ENCODE data around the gene ATP8B1. TPM values are rescaled to one million over a fixed set of nuclear protein-coding genes. Genes with fewer than 3 reads are reported as not detected.
"Not testable (repeated sequence)": the region's sequence is repeated elsewhere in the genome, so short reads cannot be mapped to it uniquely, and the experiment has no call there.

ATP8B1 gene
- polyA plus RNA-seq, 3 donors = 23.1 to 32.7 (median 31.3) TPM

DNA sequence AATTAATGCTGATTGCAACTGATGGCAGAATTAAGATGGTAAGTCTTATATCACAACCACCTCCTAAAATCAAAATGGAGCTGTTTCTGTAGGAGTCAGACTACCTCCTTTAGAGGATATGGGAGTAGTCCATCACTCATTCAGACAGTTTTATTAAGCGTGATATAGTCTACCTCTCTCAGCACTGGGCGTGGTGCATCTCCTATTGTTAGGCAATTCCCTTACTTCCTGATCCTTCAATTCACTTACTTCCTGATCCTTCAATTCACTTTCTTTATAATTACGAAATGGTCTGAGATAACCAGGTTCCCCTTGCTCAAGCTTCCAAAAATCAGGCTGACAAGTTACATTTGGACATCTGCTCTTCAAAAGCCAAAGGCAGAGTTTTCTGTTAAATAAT lies 31.9 kb downstream of the ATP8B1 start:
- DNase-seq (ENCODE audit: low read depth in 3 of 3, low spot score in 2 of 3) = no peak

DNA sequence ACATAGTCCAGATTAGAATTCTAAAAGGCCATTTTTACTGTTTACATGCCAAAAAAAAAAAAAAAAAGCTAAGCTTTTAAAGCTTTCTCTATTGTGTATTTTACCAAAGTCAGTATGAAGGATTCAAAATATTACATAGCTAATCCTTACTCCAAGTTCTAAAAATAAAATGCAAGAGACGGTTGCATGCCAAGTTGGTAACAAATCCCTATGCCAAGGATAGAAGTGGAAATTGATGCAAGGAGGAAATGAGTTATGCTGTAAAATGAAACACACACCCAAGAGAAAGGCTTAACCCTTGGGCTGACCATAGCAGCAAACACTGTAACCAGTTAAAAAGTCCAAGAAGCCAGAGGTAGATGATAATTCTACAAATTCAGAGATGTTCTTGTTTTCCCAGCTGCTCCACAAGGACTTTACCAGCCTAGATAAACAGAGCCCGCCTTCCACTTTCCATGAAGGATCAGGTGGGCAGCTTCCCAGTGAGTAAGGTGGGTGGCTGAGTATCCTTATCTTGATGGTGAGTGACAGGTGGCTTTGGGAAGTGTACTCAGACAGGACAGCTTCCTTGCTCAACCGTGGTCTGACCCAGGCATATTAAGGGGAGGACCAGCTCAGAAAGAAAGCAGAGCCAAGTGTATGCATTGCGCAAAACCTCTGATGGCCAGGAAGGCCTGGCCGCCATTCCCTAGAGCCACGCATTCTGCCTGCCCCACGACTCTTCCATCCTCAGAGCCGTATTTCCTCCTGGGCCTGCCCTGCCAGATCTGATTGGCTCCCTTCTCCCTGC lies 34.4 kb downstream of the ATP8B1 start:
- no peak for DNase-seq (ENCODE audit: low read depth in 3 of 3, low spot score in 2 of 3)

DNA sequence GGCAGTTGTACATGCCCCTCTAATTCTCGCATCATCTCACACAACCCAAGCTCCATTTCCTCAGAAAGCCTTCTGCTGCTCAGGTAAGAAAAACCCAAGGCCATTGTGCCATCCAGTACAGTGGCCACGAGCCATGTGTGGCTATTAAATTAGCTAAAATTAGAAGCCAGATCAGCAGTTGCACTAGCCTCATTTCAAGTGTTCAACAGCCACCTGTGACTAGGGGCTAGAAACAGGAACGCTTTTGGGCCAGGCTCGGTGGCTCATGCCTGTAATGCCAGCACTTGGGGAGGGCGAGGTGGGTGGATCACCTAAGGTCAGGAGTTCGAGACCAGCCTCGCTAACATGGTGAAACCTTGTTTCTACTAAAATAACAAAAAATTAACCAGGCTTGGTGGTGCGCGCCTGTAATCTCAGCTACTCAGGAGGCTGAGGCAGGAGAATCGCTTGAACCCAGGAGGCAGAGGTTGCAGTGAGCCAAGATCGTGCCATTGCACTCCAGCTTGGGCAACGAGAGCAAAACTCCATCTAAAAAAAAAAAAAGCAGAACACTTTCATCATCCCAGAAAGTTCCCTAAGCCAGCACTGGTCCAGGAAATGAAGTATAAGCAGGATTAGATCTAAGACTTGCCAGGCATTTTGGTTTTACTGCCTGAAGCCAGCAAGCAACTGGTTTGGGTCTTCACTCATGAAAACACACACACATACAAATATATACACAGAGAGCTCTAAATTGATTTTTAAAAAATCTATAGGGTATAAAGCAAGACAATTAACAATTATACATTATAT lies 35.7 kb downstream of the ATP8B1 start:
- no peak for DNase-seq (ENCODE audit: low read depth in 3 of 3, low spot score in 2 of 3)

DNA sequence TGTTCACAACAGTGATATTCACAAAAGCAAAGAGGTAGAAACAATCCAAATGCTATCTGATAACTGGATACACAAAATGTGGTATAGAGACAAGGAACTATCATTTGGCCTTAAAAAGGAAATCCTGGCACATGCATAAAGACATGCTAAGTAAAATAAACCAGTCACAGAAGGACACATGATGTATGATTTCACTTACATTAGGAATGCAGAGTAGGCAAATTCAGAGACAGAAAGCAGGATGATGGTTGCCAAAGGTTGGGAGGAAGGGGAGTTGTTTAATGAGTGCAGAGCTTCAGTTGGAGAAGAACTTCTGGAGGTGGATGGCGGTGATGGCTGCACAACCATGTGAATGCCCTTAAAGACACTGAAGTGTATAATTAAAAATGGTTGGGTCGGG lies 38.1 kb downstream of the ATP8B1 start:
- no peak for DNase-seq (ENCODE audit: low read depth in 3 of 3, low spot score in 2 of 3)

DNA sequence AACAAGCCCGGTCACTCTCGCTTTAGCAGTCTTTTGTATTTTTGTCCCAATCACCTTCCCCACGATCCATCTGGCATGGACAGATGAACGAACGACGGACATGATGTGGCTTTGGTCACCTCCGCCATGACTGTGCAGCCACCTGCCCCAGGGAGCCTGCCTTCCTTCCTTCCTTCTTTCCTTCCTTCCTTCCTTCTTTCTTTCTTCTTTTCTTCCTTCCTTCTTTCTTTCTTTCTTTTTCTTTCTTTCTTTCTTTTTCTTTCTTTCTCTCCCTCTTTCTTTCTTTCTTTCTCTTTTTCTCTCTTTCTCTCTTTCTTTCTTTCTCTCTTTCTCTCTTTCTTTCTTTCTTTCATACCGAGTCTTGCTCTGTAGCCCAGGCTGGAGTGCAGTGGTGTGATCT lies 39.0 kb downstream of the ATP8B1 start:
- DNase-seq (ENCODE audit: low read depth in 3 of 3, low spot score in 2 of 3) = no peak

DNA sequence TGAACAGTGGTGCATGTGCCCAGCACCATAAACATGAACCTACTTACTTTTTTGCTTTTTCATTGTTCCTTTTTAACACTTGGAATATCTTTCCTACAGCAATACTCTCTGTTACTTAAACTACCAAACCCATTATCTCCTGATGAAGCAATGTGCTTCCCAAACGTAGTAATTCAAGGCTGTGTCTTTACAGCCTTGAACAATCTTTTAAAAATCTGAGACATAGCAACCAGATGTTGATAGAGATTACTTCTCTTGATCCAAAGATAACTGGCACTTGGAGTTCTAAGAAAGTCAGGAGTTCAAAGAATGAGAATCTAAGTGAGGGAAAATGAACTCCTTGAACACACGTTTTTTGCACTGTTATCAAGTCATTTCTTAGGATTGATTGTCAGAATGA lies 40.4 kb downstream of the ATP8B1 start:
- DNase-seq (ENCODE audit: low read depth in 3 of 3, low spot score in 2 of 3) = no peak

DNA sequence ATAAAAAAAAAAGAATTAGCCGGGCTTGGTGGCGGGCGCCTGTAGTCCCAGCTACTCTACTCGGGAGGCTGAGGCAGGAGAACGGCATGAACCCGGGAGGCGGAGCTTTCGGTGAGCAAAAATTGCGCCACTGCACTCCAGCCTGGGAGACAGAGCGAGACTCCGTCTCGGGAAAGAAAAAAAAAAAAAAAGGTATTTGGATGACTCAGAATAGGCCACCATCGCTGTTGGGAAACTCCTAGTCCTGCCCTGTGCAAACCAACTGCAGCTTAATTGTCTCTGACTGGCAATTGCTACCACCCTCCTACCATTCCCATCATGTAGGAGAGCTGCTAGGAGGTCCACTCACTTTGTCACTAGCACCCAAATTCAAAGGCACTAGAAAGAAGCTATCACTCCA lies 43.5 kb downstream of the ATP8B1 start:
- no peak for DNase-seq (ENCODE audit: low read depth in 3 of 3, low spot score in 2 of 3)

DNA sequence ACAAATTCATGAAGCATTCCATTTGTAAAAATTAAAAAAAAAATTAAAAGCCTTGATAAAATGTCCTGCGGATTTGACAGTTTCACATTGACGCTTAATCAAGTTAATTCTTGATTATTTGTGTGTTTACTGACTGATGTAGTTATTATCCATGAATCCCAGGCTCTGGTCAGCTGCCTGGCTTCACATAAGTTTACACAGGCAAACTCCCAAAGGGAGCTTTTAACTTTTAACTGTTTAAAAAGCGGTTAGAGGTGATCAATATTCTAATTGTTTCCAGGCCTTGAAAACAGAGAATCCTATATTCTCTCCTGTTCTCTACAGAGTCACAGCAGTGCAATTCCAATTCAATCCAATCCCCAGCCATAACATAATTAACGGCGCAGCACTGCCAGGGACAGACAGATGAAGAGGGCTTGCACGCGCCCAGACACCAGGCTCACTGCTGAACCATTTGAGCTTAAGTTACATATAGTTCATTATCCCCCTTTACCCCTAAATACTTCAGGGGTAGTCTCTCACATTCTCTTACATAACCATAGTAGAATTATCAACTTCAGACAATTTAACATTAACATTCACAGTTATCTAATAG lies 47.5 kb downstream of the ATP8B1 start:
- DNase-seq (ENCODE audit: low read depth in 3 of 3, low spot score in 2 of 3) = no peak

DNA sequence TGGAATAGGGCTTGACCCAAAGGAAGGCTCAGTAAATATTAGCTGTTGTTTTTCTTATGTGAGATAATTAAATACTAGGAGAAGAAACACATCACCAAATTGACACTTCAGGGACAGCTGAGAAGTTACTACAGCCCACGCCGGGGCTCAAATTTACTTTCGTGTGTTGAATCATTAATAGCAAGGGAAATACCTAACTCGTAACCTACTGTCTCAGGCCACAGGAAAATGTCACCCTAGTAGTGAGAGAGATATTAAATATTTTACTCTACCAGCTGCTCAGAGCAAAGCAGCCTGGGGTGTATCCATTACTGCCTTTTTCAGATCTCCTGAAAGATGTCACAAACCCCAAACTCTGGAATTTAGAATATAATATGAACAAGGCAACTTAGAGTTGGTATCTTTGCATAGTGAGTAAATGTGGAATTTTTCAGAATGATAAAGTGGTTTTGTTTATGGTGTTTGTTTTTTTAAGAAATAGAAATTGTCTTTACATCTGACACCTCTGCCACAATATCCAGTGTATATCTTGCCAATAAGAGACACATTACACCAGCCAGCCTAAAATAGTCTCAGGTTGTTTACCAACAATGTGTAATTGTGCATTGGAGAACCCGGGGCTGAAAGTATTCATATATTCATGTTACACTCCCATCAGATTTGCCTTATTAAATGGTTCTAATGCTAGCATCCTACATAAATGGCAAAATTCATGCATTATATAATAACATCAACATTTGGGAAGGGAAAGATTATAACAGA lies 48.4 kb downstream of the ATP8B1 start:
- DNase-seq (ENCODE audit: low read depth in 3 of 3, low spot score in 2 of 3) = no peak

DNA sequence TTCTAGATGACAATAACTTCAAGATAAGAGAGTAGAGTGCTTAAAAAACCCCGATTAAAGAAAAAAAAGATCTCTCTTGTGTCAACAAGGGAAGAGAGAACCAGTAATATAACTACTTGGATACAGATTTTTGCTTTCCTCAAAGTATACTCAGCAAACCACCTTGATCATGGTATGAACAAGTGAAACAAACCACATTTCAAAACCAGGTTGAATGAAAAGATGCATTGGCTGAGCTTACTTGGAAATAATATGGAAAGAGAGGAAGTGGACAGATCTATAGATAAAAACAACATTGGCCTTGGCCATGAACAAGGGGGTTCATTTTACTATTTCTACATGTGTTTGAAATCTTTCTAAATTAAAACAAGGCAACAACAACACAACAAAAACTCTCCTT lies 50.1 kb downstream of the ATP8B1 start:
- DNase-seq (ENCODE audit: low read depth in 3 of 3, low spot score in 2 of 3) = no peak

DNA sequence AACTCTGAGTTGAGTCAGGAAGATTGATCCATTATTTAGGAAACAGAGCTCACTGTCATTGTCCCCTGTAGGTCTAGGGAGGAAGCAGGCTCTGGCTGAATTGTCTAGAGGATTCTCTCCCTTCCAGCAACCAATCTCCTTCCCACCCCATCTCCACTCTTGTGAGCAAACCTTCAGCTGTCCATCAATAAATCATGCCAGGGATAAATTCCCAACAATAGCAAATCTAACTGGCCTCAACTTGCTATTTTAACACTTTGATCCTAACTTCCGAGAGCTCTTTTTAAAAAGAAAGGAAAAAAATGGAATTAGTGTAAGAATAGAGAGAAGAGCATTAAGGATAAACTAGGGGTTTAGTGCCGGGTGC lies 53.5 kb downstream of the ATP8B1 start:
- DNase-seq (ENCODE audit: low read depth in 3 of 3, low spot score in 2 of 3) = no peak

DNA sequence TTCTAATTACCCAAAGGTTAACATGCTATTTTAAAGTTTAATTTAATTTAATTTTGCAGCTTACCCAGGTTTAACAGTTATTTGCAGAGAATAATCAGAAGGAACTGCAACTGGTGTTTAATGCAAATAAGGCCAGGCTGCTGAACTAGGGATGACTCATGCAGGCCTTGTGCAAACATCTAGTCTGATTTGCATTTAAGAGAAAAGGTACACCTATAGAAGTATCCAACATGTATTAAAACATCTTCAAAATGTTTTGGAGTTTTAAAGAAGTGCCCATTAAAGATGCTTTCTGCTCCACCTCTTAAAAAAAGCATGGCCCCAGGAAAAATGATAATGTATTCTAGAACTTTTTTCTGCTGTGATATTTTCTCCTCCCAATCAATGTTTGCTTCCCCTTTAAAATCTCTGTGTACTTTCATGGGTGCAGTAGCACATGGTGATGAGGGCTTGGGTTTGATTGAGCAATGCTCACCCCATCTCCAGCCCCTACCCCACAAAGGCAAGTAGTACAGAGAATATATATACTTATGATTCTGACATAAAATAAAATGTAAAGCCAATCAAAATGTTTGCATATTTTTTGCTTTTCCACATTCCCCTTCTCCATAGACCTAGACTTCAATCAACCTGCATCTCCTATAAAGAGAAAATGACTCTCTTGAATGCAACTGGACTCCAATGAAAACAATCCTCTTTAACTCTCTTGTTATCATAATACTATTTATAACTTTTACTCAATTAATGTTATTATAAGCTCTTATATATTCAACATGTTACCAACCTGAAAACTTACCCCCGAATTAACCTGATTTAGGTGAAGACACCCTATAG lies 54.1 kb downstream of the ATP8B1 start:
- DNase-seq (ENCODE audit: low read depth in 3 of 3, low spot score in 2 of 3) = no peak

DNA sequence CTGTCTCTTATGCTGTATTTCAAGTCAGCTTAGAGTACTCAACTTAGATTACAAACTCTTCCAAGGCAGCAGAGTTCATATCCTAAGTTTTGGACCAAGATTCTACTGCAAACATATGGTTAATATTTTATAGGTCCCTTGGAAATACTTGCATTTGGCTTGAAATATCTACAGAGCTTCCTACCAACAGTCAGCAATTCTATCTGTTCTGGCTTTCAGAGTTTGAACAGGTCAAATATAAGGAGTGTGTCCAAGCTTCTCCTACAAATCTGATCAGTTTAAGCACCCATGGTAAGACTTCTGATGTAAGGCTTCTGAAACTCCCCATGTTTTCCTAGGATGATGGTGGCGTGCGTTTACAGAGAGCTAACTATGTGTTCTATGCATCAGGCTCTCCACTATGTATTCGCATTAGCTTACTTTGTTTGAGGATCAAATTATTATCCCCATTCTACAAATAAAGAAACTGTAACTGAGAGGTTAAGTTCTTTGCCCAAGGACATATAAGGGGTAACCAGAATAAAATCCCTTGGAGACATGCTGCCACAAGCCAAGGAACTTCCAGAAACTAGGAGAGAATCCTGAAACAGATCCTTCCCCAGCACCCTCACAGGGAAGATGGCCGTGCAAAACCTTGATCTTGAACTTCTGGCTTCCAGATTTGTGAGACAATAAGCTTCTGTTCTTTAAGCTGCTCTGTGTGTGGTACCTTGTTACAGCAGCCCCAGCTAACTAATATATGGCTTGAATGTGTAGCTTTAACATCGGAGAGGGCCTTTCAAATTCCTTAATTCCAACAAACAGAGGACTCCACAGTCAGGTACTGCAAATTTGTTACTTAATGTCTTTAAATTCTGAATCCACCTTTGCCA lies 55.1 kb downstream of the ATP8B1 start:
- no peak for DNase-seq (ENCODE audit: low read depth in 3 of 3, low spot score in 2 of 3)

DNA sequence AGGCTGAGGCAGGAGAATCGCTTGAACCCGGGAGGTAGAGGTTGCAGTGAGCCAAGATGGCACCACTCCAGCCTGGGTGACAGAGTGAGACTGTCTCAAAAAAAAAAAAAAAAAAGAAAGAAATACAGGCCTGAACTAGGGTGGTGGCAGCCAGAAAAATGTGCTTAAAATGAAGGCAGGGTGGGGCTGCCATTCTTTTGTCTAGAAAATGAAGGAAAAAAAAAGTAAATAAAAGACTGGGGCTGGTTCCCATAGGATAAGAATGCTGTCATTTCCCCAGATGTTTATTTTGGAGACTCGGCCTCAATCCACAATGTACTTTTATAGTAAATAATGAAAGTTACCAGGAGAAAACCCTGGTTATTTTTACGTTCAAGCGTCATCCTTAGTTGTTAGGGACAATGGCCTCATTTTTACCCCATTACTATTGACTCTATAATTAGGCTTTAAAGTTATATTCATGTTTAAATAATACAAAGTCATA lies 58.9 kb downstream of the ATP8B1 start:
- DNase-seq (ENCODE audit: low read depth in 3 of 3, low spot score in 2 of 3) = no peak

DNA sequence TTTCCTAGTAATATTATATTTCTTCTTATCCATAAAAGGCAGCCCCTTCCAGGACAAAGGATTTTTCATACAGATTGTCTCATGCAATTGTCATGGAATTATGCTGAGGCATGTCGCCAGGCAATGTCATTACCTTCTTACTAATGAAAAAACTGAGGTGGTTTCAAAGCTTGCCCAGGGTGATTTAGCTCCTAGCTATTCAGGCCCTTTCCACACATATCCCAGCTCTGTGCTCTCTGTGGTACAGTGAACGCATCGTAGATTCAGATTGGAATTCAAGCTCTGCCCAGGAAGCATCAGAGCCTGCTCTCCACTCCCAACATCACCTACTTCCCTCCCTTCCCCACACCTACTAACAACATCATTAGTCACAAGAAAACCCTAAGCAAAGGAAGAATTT lies 60.1 kb downstream of the ATP8B1 start:
- DNase-seq (ENCODE audit: low read depth in 3 of 3, low spot score in 2 of 3) = no peak

DNA sequence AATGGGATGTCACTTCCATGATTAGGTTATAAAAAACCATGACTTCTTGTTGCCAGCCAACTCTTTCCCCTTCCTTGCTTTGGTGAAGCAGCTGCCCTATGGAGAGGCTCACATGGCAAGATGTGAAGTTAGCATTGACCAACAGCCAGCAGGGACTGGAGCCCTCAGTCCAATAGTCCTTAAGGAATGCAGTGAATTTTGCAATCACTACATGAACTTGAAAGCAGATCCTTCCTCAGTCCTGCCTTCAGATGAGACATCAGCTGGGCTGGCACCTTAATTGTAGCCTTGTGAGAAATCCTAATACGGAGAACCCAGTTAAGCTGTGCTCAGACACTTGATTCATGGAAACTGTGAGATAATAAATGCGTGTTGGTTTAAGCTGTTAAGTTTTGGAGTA lies 61.8 kb downstream of the ATP8B1 start:
- no peak for DNase-seq (ENCODE audit: low read depth in 3 of 3, low spot score in 2 of 3)

DNA sequence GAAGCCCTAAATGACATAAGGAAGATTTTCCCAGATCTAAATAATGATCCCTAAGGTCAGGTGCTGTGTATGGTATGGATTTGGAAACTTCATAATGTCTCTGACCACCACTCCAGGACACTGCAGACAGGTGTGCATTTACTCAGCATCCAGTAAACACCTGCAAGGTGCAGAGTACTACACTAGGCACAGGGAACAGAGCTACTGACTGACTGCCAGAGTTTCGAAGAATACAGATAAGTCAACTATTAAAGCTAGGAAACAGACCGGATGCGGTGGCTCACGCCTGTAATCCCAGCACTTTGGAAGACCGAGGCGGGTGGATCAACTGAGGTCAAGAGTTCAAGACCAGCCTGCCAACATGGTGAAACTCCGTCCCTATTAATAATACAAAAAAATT lies 65.0 kb downstream of the ATP8B1 start:
- no peak for DNase-seq (ENCODE audit: low read depth in 3 of 3, low spot score in 2 of 3)

DNA sequence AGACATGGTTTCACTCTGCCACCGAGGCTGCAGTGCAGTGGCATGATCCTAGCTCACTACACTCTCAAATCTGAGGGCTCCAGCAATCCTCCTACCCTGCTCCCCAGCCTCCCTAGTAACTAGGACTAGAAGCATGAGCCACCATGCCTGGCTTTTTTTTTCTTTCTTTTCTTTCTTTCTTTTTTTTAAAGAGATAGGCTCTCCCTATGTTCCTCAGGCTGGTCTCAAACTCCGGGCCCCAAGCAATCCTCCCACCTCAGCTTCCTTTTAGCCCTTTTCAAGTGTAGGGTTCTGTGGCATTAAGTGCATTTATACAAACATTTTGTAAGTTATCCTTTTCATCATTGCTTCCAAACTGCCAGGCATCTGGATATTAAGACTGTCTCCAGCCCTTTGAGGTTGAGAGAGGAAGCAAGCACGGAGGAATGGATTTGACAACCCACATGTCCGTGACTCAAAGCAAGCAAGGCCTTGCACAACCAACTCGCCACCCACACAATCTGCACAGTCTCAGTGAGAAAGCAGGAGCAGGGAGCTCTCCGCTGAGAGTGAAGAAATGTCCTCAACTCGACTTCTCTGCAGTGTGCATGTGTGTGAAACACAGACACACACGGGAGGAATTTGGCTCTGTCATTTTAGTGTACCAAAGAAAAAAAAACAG lies 65.6 kb downstream of the ATP8B1 start:
- DNase-seq (ENCODE audit: low read depth in 3 of 3, low spot score in 2 of 3) = no peak

DNA sequence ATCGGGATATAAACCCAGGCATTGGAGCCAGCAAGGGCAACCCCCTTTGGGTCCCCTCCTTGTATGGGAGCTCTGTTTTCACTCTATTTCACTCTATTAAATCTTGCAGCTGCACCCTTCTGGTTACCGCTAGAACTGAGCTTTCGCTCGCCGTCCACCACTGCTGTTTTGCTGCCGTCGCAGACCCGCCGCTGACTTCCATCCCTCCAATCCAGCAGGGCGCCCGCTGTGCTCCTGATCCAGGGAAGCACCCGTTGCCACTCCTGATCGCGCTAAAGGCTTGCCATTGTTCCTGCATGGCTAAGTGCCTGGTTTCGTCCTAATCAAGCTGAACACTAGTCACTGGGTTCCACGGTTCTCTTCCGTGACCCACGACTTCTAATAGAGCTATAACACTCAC lies 68.1 kb downstream of the ATP8B1 start:
- not testable (repeated sequence) for DNase-seq (ENCODE audit: low read depth in 3 of 3, low spot score in 2 of 3)

Measured in right renal cortex interstitium (tissue), 3 donors.